GM23248 (cell line): Measurements from ENCODE around the gene REXO1.
"Not testable (repeated sequence)": the region's sequence is repeated elsewhere in the genome, so short reads cannot be mapped to it uniquely, and the experiment has no call there.

Experiments used
- EZH2 ChIP-seq: fragments of 200-600 bp; sonication (generic); IDR thresholded peaks from 2 replicates; pipeline ENCODE4 v1.6.1; 2018; ENCODE audit warnings: antibody characterized with exemption, mild to moderate bottlenecking; ENCODE audit not compliant: insufficient read depth, poor library complexity, severe bottlenecking
- EZH2phosphoT487 ChIP-seq: fragments of 200-600 bp; sonication (generic); IDR thresholded peaks from 2 replicates; pipeline ENCODE4 v1.6.1; 2018; ENCODE audit warnings: antibody characterized with exemption, moderate library complexity, mild to moderate bottlenecking, low read depth; ENCODE audit not compliant: insufficient read depth

DNA sequence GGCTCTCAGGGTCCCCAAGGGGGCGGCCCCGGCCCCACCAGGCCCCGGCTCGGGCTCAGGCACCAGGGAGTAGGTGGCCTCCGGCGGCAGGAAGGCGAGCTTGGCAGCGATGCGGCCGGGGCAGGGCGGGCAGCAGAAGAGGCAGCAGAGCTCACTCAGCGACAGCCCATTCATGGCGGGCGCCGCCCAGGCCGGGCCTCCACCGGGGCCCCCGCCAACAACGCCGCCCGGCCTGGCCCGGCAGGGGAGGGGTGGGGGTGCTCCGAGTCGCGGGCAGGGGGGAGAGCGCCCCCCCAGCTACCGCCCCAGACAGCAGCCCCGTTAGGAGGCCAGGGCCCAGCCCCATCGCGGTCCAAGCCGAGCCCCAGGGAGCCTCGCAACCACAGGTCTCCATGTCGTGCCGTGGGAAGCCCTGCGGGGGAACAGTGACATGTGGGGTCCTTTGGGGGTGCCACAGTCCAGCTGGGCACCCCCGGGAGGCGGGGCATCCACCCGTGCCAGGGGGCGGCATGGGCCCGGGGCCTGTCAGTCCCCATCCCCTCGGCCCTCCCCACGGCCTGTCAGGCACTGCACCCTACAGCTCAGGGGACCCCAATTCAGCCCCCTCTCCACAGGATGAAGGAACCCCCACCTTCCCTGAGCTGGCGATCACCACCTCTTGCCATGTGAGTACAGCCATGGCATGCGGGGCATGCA lies 33.3 kb upstream of the REXO1 start:
- TF ChIP-seq EZH2, EZH2phosphoT487: not testable (repeated sequence)
